Fibroblast of pulmonary artery (primary cell): ENCODE data around the gene FAM228A.
"Not testable (repeated sequence)": the region's sequence is repeated elsewhere in the genome, so short reads cannot be mapped to it uniquely, and the experiment has no call there.

Source experiments
- DNase-seq: peaks from one replicate; pipeline ENCODE4 v3.0.0-alpha.2; 2010; ENCODE audit warnings: low read depth
- H3K4me3 ChIP-seq: replicated peaks from 2 replicates; pipeline ENCODE4 v1.5.1; 2011; ENCODE audit warnings: low read depth, mild to moderate bottlenecking, control low read depth, low read length, moderate library complexity
- CTCF ChIP-seq: IDR thresholded peaks from 2 replicates; pipeline ENCODE4 v1.5.1; 2011; ENCODE audit warnings: mild to moderate bottlenecking, control low read depth, low read length, inconsistent platforms; ENCODE audit errors: missing control alignments

FAM228A gene

GRCh38 chr2:24183366-24184069, 8.7 kb downstream of the FAM228A start:
- no peak for DNase-seq
- no peak overlapping the region for H3K4me3 ChIP-seq
- no peak for TF ChIP-seq CTCF

GRCh38 chr2:24189551-24189950, 14.7 kb downstream of the FAM228A start:
- no peak overlapping the region for H3K4me3 ChIP-seq
- DNase-seq: no peak
- TF ChIP-seq CTCF: no peak

GRCh38 chr2:24190503-24190902, 15.7 kb downstream of the FAM228A start:
- H3K4me3 ChIP-seq: no peak overlapping the region
- no peak for TF ChIP-seq CTCF
- DNase-seq: no peak

- no peak overlapping the region for H3K4me3 ChIP-seq
- no peak for TF ChIP-seq CTCF
- DNase-seq: no peak
Observed at GRCh38 chr2:24191156-24191555, 16.3 kb downstream of the FAM228A start.

GRCh38 chr2:24191848-24192247, 17.0 kb downstream of the FAM228A start:
- DNase-seq: no peak
- no peak for TF ChIP-seq CTCF

GRCh38 chr2:24197213-24197612, 22.4 kb downstream of the FAM228A start:
- not testable (repeated sequence) for H3K4me3 ChIP-seq, DNase-seq

More at GRCh38 chr2:24191848-24192247, 17.0 kb downstream of the FAM228A start:
- no peak overlapping the region for H3K4me3 ChIP-seq

GRCh38 chr2:24199968-24200590, 25.2 kb downstream of the FAM228A start:
- TF ChIP-seq CTCF: no peak
- DNase-seq: no peak
- no peak overlapping the region for H3K4me3 ChIP-seq
